Measurements from ENCODE around the gene MRPL21.

MRPL21 gene

DNA sequence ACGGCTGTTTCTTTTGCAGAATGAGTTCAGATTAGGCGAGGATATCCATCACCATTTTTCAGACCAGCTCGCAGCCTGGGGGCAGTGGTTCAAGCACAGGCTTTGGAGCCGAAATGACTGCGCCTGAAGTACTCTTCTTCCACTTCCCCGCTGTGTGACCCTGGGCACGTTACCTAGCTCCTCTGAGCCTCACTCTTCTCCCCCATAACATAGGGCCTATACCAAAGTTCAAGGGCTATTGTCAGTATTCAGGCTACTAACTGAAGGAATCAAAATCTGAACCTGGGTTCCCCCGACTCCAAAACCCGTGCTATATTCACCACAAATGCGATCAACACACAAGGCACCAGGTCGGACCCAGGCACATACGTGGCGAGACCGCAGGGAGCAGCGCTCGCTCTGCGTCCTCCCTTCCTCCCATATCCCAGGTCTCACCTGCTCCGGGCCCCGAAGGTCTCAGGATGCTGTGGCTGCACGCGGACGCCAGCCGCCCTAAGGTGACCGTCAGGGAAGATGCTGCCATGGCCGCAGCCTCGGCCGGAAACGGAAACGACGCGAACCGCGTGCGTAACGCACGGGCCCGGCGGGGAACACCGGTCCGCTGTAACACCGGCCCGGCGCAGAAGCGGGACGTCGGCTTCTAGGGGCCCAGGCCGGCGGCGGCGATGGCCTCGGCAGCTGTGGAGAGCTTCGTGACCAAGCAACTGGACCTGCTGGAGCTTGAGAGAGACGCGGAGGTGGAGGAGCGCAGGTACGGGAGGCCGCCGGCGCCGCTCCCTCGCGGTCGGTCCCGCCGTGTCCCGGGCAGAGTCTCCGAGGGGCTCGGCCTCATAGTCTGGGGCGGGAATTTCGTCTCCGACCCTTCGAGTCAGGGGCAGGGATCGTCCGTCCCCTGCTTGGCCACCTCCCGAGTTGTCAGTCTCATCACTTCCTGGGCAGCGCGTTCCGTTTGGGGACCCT lies at the start of gene MRPL21, which contains the start of gene IGHMBP2:
TSS of gene MRPL21 (minus strand) at position 545 of the 960 bp plus-strand sequence. CDS start at position 523, 22 bp downstream.
TSS of gene IGHMBP2 (plus strand) at position 604 of the 960 bp plus-strand sequence. CDS start at position 666, 62 bp downstream.
- DNase-seq: peak; percentile 59

GRCh38 chr11:68950762-68951161 lies 47.1 kb upstream of the MRPL21 start:
- DNase-seq: no peak

- no peak for DNase-seq
Measured at GRCh38 chr11:68950270-68950669, 46.6 kb upstream of the MRPL21 start.

- DNase-seq: no peak
Measured at GRCh38 chr11:68948935-68949334, 45.3 kb upstream of the MRPL21 start.

GRCh38 chr11:68948496-68948895 lies 44.9 kb upstream of the MRPL21 start:
- DNase-seq: no peak

DNA sequence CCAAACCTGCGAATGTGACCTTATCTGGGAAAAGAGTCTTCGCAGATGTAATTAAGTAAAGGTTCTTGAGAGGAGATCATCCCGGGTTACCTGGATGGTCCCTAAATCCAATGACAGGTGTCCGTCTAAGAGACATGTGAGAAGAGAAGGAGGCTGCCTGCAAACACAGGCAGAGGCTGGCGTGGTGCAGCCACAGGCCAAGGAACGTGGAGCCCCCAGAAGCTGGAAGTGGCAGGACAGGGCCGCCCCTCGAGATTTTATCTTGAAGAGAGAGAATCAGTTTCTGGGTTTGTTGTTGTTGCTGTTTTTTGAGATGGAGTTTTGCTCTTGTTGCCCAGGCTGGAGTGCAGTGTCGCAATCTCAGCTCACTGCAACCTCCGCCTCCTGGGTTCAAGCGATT lies 43.5 kb upstream of the MRPL21 start:
- DNase-seq: no peak

GRCh38 chr11:68946416-68947090 lies 42.9 kb upstream of the MRPL21 start:
- DNase-seq: no peak

DNA sequence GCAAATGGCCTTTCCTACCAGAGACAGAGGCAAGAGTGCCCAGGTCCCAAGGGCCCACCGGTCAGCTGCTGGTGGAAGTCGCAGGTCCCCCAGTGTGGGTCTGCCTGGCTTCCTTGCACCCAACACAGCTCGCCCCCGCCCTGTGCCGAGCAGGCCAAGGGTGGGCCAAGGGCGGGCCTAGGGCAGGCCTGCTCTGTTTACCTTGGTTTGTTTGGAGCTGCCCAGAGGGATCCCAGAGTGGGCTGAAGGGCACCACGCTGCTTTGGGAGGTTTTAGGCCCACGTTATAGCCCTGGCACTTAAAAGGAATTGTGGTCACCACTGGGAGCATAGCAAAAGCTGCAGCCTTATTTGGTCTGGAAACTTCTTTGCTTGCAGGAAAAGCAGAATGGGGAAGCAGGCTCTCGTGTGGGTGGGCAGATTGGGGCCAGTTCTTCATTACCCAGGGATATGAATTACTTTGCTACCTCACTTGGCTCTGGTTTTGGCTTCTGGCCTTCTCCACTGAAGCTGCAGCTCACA lies 39.2 kb upstream of the MRPL21 start:
- DNase-seq: no peak

GRCh38 chr11:68942095-68942620 lies 38.5 kb upstream of the MRPL21 start:
- no peak for DNase-seq

- DNase-seq: no peak
Measured at GRCh38 chr11:68941324-68942094, 37.9 kb upstream of the MRPL21 start.

DNA sequence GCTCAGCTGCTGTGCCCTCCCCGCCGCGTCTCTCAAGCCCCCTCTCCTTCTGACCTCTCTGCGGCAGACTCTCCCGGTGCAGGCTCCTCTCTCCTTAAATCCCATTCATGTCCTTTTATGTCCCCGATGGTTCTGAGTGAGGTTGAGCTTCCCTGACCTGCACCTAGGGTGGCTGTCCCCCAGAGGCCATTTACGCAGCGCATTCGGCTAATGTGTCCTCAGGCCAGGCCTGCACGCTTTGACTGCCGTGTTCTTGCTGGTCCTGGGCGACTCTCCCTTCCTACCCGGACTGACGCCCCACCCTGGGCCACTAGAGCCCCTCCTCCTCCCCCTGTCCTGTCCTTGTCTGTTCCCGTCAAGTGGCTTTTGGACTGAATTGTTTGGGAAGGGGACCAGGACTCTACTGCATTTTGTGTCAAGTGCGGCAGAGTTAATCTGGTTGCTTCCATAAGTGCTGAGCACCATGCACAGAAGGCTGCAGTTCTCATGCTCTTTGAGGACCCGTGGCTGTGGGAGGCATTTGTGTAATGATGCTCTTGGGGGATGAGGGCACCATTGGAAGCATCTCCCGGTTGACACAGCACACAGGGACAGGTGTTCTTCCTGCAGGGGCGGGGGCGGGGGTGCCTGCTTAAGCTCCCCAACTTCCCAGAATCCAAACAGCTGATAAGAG lies 37.2 kb upstream of the MRPL21 start:
- DNase-seq: no peak

DNA sequence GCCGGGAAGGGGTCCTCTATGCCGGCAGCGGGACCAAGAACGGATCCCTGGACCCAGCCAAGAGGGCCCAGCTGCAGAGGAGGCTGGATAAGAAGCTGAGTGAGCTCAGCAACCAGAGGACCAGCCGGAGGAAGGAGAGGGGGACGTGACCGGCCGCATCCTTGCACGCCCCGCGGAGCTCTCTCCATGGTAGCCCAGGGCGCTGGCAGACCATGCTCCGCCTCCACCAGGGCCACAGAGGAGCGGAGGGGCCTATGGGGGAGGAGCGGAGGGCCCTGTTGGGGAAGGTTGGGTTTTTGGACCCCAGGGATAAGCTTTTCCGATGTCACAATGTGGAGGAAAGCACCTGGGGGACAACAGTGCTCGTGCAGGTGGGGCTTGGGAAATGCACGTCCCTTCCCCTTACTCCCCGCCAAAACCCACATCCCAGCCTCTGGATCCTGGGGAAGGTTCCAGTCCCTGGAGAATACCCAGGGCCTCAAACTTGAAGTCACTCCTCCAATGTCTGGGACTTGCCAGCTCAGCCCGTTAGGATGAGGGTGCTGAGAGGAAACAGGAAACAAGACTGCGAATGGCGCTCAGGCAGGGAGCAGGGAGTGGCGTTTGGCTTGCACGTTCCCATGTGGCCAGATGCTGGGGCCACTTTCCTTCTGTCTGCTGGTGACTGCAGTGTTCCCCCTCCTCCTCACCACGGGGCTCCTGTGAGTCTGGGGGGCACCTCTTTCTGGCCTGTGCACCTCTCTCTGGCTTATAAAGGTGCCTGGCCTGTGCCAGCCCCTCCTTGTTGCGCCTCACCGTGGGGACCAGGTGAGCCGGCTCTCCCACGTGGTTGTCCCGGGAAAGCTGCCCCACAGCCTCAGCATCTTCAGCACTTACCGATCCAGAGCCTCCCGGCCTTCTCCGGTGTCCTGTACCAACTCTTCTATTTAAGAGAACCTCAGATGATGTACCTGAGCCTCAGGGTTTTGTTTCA lies 36.2 kb upstream of the MRPL21 start:
- DNase-seq: no peak

DNA sequence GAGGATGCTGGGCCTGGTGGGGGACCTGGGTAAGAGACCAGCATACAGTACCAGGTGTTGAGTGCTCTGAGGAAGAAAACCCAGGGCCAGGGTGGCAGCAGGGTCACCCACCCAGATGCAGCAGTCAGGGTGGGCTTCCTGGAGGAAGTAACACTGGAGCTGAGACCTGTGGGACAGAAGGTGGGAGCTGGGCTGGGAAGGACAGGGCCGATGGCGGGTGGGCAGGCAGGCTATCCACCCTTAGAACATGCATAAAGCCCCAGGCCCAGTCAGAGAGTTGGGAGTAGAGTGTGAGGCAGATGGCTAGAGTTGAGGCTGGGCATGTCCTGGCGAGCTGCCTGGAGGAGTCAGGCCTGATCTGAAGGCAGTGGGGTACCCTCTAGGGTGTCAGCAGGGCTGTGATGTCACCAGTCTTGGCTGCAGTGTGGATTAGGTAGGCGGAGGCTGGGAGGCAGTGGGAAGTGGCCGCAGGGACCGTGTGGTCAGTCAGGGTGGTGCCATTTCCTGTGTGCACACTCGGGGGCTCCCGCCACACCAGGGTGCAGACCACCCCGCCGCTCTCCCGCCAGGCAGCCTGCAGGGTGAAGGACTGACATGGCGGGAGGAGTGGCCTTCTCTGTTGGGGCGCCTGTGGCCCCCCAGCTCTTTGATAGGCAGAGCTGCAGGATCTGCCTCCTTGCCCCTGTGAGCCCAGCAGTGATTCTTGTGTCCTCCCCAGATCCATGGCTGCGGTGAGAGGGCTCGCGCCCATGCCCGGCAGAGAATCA lies 35.4 kb upstream of the MRPL21 start:
- DNase-seq: no peak

- DNase-seq: no peak
Measured at GRCh38 chr11:68938088-68938487, 34.5 kb upstream of the MRPL21 start.

- no peak for DNase-seq
Measured at GRCh38 chr11:68936676-68937620, 33.3 kb upstream of the MRPL21 start.

DNA sequence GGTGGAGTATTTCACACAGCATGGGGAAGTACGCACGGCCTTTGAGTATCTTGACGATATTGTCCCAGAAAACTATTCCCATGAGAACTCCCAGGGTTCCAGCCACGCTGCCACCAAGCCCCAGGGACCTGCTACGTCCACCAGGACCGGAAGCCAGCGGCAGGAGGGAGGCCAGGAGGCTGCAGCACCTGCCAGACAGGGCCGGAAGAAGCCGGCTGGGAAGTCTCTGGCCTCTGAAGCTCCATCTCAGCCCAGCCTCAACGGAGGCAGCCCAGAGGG lies 32.7 kb upstream of the MRPL21 start:
- DNase-seq: no peak

DNA sequence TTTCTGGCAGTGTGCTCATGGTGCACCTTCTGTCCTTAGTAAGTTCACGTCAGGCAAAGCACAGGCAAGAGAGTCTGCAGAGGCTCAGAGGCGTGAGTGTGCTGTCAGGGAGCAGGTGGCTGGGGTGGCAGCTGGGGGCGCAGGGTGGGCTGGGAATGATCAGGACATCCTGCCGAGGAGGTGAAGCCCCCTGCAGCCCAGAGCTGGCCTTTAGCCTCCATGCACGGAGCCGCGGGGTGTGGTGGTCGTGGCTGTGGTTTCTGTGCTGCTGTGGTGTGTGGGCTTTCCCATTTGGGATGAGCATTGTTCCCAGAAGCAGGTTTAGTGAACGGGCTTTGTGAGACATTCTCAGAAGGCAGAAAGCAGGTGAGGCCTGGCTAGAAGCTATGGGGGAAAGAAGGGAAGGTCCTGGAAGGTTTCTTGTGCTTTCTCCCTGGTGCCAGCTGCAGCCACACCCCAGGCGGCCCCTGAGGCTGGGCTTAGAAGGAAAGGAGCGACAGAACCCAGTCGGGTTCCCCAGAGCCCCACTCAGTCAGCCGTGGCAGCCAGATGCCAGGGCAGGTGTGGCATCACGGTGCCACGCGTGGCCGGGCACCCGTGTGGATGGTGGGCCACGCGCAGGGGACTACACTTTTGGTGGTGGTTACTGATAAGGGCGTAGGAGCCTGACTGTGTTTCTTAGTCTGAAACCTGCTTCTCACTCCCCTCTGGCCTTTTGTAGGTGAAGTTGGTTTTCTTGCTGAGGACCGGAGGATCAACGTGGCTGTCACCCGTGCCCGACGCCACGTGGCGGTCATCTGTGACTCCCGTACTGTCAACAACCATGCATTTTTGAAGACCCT lies 32.1 kb upstream of the MRPL21 start:
- DNase-seq: no peak

GRCh38 chr11:68935066-68935465 lies 31.4 kb upstream of the MRPL21 start:
- DNase-seq: no peak

Measured in GOT3 (cell line).